Measurements from ENCODE around the gene PRKN.

GRCh38 chr6:162626869-162627268, 100.7 kb downstream of the PRKN start:
- TF ChIP-seq POLR2A (IDR thresholded peaks at IDR 0.05; ENCODE audit: low read length) = no peak
- no peak for TF ChIP-seq GATA1 (IDR thresholded peaks at IDR 0.05; ENCODE audit: low read depth, low read length)
